ENCODE measurements around the gene CYP3A5.

Gene CYP3A5

GRCh38 chr7:99615989-99616358 lies 63.8 kb downstream of the CYP3A5 start:
- DNase-seq (ENCODE audit: low read depth) = no peak

- DNase-seq (ENCODE audit: low read depth) = no peak
Measured at GRCh38 chr7:99614495-99614894, 65.3 kb downstream of the CYP3A5 start.

- no peak for DNase-seq (ENCODE audit: low read depth)
Measured at GRCh38 chr7:99607548-99607947, 72.2 kb downstream of the CYP3A5 start.

GRCh38 chr7:99606531-99606930 lies 73.3 kb downstream of the CYP3A5 start:
- DNase-seq (ENCODE audit: low read depth) = no peak

GRCh38 chr7:99605527-99605926 lies 74.3 kb downstream of the CYP3A5 start:
- no peak for DNase-seq (ENCODE audit: low read depth)

- no peak for DNase-seq (ENCODE audit: low read depth)
Measured at GRCh38 chr7:99601656-99602310, 78.0 kb downstream of the CYP3A5 start.

- no peak for DNase-seq (ENCODE audit: low read depth)
Measured at GRCh38 chr7:99599836-99600235, 80.0 kb downstream of the CYP3A5 start.
